Ramos (cell line): ENCODE results near the gene ATP5PF.
"Not testable (repeated sequence)": the region's sequence is repeated elsewhere in the genome, so short reads cannot be mapped to it uniquely, and the experiment has no call there.

Experiments used
- in situ Hi-C: fragments of 300-500 bp; cut with MboI; formaldehyde crosslinking; loops from one replicate; pipeline ENCODE4 v1.14.3; 2022; ENCODE audit warnings: low sequenced_read_pairs; ENCODE audit not compliant: unreplicated experiment

ATP5PF gene

DNA sequence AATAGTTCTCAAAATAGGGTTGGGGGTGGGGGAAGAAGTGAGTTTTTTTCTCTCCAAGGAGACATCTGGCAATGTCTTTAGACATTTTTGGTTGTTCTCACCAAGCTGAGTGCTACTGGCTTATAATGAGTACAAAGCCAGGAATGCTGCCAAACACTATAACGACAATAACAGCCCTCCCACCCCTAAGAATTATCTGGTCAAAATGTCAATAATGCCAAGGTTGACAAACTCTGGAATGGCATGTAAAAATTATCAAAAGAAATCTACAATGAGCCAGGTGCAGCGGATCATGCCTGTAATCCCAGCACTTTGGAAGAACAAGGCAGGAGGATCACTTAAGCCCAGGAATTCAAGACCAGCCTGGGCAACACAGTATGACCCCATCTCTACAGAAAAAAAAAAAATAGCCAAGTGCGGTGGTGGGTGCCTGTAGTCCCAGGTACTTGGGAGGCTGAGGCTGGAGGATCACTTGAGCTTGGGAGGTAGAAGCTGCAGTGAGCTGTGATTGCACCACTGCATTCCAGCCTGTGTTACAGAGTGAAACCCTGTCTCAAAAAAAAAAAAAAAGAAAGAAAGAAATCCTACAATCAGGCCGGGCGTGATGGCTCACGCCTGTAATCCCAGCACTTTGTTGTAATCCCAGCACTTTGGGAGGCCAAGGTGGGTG is 2.5 kb downstream of the ATP5PF start:
- in situ Hi-C loops: loop anchor here (10.0 kb wide), 1 partner anchor 127 kb away; the partner anchor contains the start of gene MRPL39

- in situ Hi-C loops: no loop called here
Observed at GRCh38 chr21:25722631-25723030, 12.1 kb downstream of the ATP5PF start.

GRCh38 chr21:25721987-25722386 is 12.7 kb downstream of the ATP5PF start:
- in situ Hi-C loops: no loop called here

- in situ Hi-C loops: no loop called here
Observed at GRCh38 chr21:25717491-25718147, 17.1 kb downstream of the ATP5PF start.

GRCh38 chr21:25714066-25714465 is 20.6 kb downstream of the ATP5PF start:
- in situ Hi-C loops: not testable (repeated sequence)

DNA sequence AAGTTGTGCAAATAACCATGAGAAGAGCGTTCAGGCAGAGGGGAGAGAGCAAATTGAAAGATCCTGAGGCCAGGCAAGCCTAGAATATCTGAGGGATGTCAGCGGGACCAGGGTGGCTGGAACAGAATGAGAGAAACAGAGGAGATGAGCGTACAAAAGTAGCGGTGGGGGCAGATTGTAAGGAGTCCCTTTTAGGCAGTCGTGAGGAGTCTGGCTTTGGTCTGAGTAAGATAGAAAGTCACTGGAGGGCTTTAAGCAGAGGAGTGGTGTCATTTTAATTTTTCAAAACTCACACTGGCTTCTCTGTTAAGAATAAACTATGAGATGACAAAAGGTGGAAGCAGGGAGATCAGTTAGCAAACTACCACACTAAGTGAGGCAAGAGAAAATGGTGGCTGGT is 24.2 kb downstream of the ATP5PF start:
- in situ Hi-C loops: no loop called here

DNA sequence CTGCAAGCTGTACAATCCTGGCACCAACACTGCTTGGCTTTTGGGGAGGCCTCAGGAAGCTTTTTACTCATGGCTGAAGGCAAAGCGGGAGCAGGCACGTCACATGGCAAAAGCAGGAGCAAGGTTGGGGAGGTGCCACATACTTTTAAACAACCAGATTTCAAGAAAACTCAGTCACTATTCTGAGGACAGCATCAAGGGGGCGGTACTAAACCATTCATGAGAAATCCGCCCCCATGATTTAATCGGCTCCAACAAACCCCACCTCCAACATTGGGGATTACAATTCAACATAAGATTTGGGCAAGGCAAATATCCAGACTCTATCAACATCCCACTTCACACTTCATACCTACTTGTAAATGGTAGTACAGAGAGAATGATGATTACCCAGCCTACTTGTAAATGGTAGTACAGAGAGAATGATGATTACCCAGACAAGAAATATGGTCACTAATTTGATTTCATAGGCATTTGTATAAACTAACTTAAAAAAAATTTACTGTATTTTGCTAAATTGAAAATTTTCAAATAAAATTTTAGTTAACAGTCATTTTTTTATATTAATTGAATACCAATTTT is 24.9 kb downstream of the ATP5PF start:
- in situ Hi-C loops: no loop called here

DNA sequence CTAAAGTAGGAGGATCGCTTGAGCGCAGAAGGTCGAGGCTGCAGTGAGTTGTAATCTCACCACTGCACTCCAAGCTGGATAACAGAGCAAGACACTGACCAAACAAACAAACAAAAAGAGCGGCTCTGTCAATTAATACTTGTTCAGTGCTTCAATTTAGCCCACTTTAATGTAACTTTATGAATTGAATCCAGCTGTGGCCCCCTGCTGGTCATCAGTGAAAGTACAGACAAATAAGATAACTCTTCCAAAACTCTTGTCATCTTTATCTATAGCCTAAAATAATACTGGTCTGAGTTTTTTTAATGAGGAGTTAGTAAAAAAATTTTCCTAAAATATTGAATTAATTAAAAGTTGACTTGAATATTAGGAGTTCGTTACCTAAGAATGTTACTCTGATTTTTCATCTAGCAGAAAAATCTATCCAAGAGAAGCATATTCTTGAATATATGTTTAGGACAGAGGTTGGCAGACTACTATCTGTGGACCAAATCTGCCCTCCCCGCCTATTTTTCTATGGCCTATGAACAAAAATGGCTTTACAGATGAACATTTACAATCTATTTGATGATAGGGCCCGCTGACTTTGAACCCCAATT is 26.1 kb downstream of the ATP5PF start:
- in situ Hi-C loops: no loop called here

GRCh38 chr21:25701529-25701928 is 33.2 kb downstream of the ATP5PF start:
- in situ Hi-C loops: no loop called here

- in situ Hi-C loops: no loop called here
Observed at GRCh38 chr21:25700741-25701140, 34.0 kb downstream of the ATP5PF start.

DNA sequence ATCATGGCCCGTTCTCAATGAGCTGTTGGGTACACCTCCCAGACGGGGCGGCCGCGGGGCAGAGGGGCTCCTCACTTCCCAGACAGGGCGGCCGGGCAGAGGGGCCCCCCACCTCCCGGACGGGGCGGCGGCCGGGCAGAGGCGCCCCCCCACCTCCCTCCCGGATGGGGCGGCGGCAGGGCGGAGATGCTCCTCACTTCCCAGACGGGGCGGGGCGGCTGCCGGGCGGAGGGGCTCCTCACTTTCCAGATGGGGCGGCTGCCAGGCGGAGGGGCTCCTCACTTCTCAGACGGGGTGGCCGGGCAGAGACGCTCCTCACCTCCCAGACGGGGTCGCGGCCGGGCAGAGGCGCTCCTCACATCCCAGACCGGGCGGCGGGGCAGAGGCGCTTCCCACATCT is 39.2 kb downstream of the ATP5PF start:
- in situ Hi-C loops: not testable (repeated sequence)

GRCh38 chr21:25691976-25692375 is 42.7 kb downstream of the ATP5PF start:
- in situ Hi-C loops: no loop called here

GRCh38 chr21:25689226-25689625 is 45.5 kb downstream of the ATP5PF start:
- in situ Hi-C loops: no loop called here

DNA sequence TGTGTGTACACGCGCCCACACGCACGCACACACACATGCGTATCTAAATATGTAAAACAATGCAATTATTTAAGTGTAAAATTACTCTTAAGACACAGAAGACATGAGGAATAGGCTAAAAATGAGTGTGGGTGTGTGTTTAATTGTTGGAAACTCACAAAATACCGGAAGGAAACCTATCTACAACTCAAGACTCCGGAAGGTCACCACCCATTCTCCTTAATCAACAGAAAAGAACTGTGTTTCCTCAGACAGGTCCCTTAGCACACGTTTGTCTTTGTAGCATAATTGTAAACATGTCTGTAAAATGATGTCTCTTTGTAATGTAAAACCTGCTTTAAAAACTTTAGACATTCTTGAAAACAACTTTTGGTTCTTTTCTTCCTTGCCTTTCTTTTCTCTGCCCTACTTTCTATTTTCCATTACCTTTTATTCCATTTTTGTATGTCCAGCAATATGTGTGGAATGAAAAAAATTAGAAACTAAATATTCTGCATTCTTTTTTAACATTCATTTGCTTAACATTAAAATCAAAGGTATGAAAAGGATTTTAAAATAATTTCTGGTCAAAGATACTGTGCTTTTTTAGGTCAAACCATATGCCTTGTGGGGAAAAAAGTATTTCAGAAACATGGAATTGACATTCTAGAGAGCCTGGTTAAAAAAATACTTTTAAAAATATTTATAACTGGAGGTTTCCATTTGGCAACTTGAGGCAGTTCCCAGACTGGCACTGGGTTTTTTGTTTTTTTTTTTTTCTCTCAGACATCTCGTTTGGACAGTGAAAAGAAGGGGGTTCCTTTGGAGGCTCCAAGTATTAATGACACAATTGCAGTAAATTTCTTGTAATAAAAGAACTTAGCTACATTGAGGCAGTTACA is 46.2 kb downstream of the ATP5PF start:
- in situ Hi-C loops: no loop called here

DNA sequence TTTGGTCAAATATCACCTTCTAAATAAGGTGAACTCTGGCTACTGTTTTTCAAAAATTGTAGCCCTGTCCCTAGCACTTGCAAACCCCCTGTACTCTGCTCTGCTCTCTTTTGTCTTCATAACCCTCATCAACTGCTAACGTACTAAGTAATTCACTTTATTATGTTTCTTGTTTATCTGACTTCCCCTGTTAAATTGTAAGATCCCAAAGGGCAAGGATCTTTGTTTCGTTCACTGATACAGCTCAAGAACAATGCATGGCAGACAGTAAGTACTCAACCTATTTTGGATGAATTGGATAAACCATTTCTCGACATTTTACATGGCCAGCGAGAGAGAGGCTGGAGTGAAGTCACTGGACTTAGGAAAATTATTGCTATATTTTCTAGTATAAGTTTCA is 46.9 kb downstream of the ATP5PF start:
- in situ Hi-C loops: no loop called here

- in situ Hi-C loops: no loop called here
Observed at GRCh38 chr21:25682382-25682781, 52.3 kb downstream of the ATP5PF start.

GRCh38 chr21:25676451-25676850 is 58.3 kb downstream of the ATP5PF start:
- in situ Hi-C loops: no loop called here
